ENCODE data around the gene DEPP1. TPM values are rescaled to one million over a fixed set of nuclear protein-coding genes. Genes with fewer than 3 reads are reported as not detected.

The DEPP1 gene
- total and polyA plus RNA-seq, 2 of the 4 experiments (the other 2 are of a cell fraction), result 13.6 to 30.0 TPM

DNA sequence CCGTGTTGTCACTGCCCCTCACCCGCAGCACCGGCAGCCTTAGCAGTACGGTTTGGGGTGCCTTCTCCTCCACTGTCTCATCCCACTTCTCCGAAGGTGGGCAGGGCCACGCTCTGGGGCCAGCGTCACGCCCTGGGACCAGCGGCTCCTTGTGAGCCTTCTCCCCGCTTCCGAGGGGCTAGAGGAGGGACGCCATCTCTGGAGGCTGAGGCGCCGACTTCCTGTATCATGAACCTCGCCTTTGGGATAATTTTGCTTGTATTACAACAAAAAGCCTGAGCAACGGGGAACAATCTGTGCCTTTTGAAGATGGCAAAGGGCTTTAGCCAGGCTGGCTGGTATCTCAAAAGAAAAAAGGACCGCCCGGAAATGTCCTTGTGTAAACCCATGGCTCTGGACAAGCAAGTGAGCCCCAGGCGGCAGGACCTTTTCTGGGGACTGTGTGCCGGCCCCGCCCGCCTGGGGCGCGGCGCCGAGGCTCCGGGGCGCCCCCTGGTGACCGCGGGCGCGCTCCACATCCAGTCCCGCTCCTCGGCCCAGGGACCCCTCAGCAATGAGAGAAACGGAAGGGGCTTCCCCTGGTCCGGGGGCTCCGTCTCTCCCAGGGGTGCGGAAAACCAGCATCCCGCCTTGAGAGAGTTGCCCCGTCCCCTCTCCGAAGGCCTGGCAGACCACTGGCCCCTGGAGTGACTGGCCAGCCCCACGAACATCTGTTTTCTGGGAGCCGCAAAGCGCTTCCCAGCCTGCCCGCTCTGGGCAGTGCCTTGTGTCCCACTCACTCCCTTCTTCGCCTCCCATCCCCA is 3.8 kb downstream of the DEPP1 start (continued):
- TF ChIP-seq, protein P1, sequence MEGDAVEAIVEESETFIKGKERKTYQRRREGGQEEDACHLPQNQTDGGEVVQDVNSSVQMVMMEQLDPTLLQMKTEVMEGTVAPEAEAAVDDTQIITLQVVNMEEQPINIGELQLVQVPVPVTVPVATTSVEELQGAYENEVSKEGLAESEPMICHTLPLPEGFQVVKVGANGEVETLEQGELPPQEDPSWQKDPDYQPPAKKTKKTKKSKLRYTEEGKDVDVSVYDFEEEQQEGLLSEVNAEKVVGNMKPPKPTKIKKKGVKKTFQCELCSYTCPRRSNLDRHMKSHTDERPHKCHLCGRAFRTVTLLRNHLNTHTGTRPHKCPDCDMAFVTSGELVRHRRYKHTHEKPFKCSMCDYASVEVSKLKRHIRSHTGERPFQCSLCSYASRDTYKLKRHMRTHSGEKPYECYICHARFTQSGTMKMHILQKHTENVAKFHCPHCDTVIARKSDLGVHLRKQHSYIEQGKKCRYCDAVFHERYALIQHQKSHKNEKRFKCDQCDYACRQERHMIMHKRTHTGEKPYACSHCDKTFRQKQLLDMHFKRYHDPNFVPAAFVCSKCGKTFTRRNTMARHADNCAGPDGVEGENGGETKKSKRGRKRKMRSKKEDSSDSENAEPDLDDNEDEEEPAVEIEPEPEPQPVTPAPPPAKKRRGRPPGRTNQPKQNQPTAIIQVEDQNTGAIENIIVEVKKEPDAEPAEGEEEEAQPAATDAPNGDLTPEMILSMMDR (conservative IDR thresholded peaks at IDR 0.05; ENCODE audit: low read depth, low read length), result peak; percentile 93

Measured in IMR-90 (cell line).